HG03432 (cell line): ENCODE results near the gene MAP3K20.
"Not testable (repeated sequence)": the region's sequence is repeated elsewhere in the genome, so short reads cannot be mapped to it uniquely, and the experiment has no call there.

Experiments
- ATAC-seq: cut with Tn5 transposase; IDR thresholded peaks from one replicate; pipeline ENCODE4 v1.9.1; 2021; ENCODE audit warnings: mild to moderate bottlenecking, moderate library complexity; ENCODE audit not compliant: unreplicated experiment

MAP3K20 gene

GRCh38 chr2:173193925-173194324 is 118.3 kb downstream of the MAP3K20 start:
- ATAC-seq, result no peak

- ATAC-seq, result no peak
Observed at GRCh38 chr2:173195100-173195499, 119.5 kb downstream of the MAP3K20 start.

- no peak for ATAC-seq
Observed at GRCh38 chr2:173196080-173196479, 120.4 kb downstream of the MAP3K20 start.

- ATAC-seq, result no peak
Observed at GRCh38 chr2:173196638-173197037, 121.0 kb downstream of the MAP3K20 start.

- no peak for ATAC-seq
Observed at GRCh38 chr2:173198327-173198726, 122.7 kb downstream of the MAP3K20 start.

GRCh38 chr2:173199294-173199693 is 123.6 kb downstream of the MAP3K20 start:
- ATAC-seq, result no peak

- ATAC-seq, result no peak
Observed at GRCh38 chr2:173202570-173202969, 126.9 kb downstream of the MAP3K20 start.

- ATAC-seq, result no peak
Observed at GRCh38 chr2:173204316-173204715, 128.7 kb downstream of the MAP3K20 start.

DNA sequence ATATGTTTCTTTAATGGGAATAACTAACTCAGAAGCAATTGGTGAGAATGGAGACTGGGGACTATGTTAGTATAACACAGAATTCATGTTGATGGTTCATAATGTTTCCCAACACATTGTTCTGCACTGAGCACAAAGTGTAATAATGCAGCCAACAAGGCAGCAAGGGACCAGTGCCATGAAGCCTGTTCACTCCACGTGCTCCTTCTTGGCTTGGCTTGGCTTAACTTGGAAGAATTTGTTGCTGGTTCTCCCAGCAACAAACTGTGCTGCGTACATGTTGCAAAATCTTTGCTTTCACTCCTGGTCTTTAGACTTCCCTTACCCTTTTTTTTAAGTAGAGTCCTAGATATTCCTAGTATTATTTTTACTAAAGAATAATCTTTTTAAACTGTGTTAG is 129.7 kb downstream of the MAP3K20 start:
- no peak for ATAC-seq

DNA sequence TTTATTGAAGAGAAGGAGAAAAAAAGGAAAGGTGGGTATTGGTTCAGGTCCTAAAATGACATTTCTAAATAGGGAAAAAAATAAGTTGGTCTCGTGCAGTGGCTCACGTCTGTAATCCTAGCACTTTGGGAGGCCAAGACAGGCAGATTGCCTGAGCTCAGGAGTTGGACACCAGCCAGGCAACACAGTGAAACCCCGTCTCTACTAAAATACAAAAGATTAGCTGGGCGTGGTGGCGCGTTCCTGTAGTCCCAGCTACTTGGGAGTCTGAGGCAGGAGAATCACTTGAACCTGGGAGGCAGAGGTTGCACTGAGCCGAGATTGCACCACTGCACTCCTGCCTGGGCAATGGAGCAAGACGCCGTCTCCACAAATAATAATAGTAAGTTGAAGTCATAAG is 131.5 kb downstream of the MAP3K20 start:
- ATAC-seq, result not testable (repeated sequence)

DNA sequence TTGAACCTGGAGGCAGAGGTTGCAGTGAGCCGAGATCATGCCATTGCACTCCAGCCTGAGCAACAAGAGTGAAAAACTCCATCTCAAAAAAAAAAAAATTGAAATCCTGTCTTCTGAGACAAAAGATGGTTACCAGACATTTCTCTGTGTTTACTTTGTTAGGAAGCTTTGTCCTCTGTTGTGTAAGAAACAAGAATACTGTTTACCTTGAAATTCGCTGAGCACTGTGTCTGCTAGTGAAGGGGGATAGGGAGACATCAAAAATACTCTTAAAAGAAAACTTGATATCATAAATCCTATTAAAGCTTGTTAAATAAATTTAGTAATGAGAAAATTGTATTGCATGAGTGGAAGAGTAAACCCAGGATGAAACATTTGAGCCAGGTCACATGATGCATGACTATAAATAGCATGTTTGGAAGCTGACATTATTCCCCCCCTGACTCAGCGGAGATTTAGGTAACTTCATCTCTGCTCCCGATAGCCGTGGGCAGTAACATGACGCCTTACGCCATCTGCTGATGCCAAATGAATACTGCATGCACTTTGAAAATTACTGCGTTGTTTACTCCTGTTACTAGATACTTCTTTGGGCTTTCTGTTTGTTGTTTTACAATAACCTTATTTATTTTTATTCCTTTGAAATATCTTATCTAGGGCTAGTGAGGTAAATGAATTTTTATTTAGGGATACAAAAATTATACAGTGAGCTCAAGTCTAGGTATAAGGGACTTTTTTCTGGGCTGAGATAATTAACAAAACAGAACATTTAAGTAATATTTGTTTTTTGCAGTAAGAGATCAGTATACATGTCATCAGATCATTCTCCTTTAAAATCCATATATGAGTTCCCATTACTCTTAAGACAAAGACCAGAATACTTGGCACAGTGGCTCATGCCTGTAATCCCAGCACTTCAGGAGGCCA is 134.9 kb downstream of the MAP3K20 start:
- no peak for ATAC-seq

- no peak for ATAC-seq
Observed at GRCh38 chr2:173213181-173213580, 137.5 kb downstream of the MAP3K20 start.

GRCh38 chr2:173214213-173214612 is 138.6 kb downstream of the MAP3K20 start:
- no peak for ATAC-seq

- no peak for ATAC-seq
Observed at GRCh38 chr2:173215316-173215715, 139.7 kb downstream of the MAP3K20 start.

- no peak for ATAC-seq
Observed at GRCh38 chr2:173216051-173216450, 140.4 kb downstream of the MAP3K20 start.

DNA sequence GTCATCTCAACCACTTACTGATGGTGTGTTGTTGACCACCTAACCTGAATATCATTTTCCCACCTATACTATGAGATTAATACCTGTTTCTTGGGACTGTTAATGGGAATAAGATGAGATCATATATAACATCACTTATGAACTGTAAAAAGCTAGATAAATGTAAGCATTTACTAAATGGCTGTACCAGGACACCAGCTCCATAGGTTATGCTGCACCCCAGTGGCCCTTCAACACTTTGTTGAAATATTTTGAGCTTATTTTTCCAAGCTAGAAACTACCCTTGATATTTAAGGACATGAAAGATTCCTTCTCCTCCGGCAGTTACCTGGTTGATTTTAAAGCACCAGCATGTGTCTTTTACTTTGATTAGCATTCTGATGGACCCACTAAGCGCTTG is 141.0 kb downstream of the MAP3K20 start:
- no peak for ATAC-seq

GRCh38 chr2:173217116-173217840 is 141.6 kb downstream of the MAP3K20 start:
- no peak for ATAC-seq

- ATAC-seq, result no peak
Observed at GRCh38 chr2:173218326-173219056, 142.8 kb downstream of the MAP3K20 start.

DNA sequence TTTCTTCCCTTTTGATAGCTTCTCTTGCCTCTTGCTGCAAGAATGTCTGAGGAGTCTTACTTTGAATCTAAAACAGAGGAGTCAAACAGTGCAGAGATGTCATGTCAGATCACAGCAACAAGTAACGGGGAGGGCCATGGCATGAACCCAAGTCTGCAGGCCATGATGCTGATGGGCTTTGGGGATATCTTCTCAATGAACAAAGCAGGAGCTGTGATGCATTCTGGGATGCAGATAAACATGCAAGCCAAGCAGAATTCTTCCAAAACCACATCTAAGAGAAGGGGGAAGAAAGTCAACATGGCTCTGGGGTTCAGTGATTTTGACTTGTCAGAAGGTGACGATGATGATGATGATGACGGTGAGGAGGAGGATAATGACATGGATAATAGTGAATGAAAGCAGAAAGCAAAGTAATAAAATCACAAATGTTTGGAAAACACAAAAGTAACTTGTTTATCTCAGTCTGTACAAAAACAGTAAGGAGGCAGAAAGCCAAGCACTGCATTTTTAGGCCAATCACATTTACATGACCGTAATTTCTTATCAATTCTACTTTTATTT is 145.6 kb downstream of the MAP3K20 start:
- ATAC-seq, result no peak

GRCh38 chr2:173221937-173222594 is 146.4 kb downstream of the MAP3K20 start:
- peak; percentile 49 for ATAC-seq
